HG02852 (cell line): ENCODE measurements around the gene NDUFS2.

ENCODE experiments used
- ATAC-seq: cut with Tn5 transposase; IDR thresholded peaks from one replicate; pipeline ENCODE4 v1.9.1; 2021; ENCODE audit warnings: mild to moderate bottlenecking, moderate library complexity; ENCODE audit not compliant: unreplicated experiment

Gene NDUFS2

GRCh38 chr1:161172349-161172748 lies 29.8 kb upstream of the NDUFS2 start:
- no peak for ATAC-seq

GRCh38 chr1:161172776-161173376 lies 29.3 kb upstream of the NDUFS2 start:
- no peak for ATAC-seq

- ATAC-seq = no peak
Measured at GRCh38 chr1:161173711-161174110, 28.5 kb upstream of the NDUFS2 start.

GRCh38 chr1:161174911-161175310 lies 27.3 kb upstream of the NDUFS2 start:
- ATAC-seq = no peak

GRCh38 chr1:161175771-161176453 lies 26.3 kb upstream of the NDUFS2 start:
- no peak for ATAC-seq

- no peak for ATAC-seq
Measured at GRCh38 chr1:161176468-161177111, 25.6 kb upstream of the NDUFS2 start.

GRCh38 chr1:161177112-161177935 lies 24.8 kb upstream of the NDUFS2 start, which contains the start of gene B4GALT3:
TSS of gene B4GALT3 (minus strand) at chr1:161177507. CDS start at chr1:161176060, 1,447 bp downstream.
- ATAC-seq = peak; percentile 87

GRCh38 chr1:161177936-161178244 lies 24.3 kb upstream of the NDUFS2 start:
- ATAC-seq = no peak

GRCh38 chr1:161179698-161180097 lies 22.5 kb upstream of the NDUFS2 start:
- ATAC-seq = no peak

- ATAC-seq = no peak
Measured at GRCh38 chr1:161180639-161181038, 21.5 kb upstream of the NDUFS2 start.

- ATAC-seq = no peak
Measured at GRCh38 chr1:161182214-161182613, 20.0 kb upstream of the NDUFS2 start.

- peak; percentile 67 for ATAC-seq
Measured at GRCh38 chr1:161185282-161185682, 16.9 kb upstream of the NDUFS2 start.

- peak; percentile 31 for ATAC-seq
Measured at GRCh38 chr1:161185732-161186311, 16.3 kb upstream of the NDUFS2 start.

- no peak for ATAC-seq
Measured at GRCh38 chr1:161187311-161187710, 14.9 kb upstream of the NDUFS2 start.

- no peak for ATAC-seq
Measured at GRCh38 chr1:161188381-161188780, 13.8 kb upstream of the NDUFS2 start.

- ATAC-seq = no peak
Measured at GRCh38 chr1:161189036-161189435, 13.1 kb upstream of the NDUFS2 start.

- ATAC-seq = no peak
Measured at GRCh38 chr1:161190962-161191521, 11.1 kb upstream of the NDUFS2 start.

- no peak for ATAC-seq
Measured at GRCh38 chr1:161191971-161192370, 10.2 kb upstream of the NDUFS2 start.

GRCh38 chr1:161192476-161193465 lies 9.4 kb upstream of the NDUFS2 start:
- ATAC-seq = peak; percentile 69
